BE2C (cell line): ENCODE data around the gene TNFAIP8L2.
"Not testable (repeated sequence)": the region's sequence is repeated elsewhere in the genome, so short reads cannot be mapped to it uniquely, and the experiment has no call there.

Source experiments
- DNase-seq: peaks from one replicate; pipeline ENCODE4 v3.0.0-alpha.2; 2020
- H3K27me3 ChIP-seq: fragments of 250-450 bp; sonication (Bioruptor Pico); 2 replicates; pipeline ENCODE4 v1.5.1; 2020; ENCODE audit warnings: mild to moderate bottlenecking
- H3K36me3 ChIP-seq: fragments of 250-450 bp; sonication (Bioruptor Pico); 2 replicates; pipeline ENCODE4 v1.5.1; 2020; ENCODE audit warnings: mild to moderate bottlenecking
- H3K4me1 ChIP-seq: fragments of 250-450 bp; sonication (Bioruptor Pico); 2 replicates; pipeline ENCODE4 v1.5.1; 2020
- H3K4me3 ChIP-seq: 2 replicates; pipeline ENCODE4 v1.5.1; 2011; ENCODE audit warnings: low read depth, low read length
- H3K9me3 ChIP-seq: fragments of 250-450 bp; sonication (Bioruptor Pico); 2 replicates; pipeline ENCODE4 v1.5.1; 2020
- CTCF ChIP-seq: IDR thresholded peaks from 2 replicates; pipeline ENCODE4 v1.5.1; 2012; ENCODE audit warnings: mild to moderate bottlenecking, low read depth, low read length

Gene TNFAIP8L2

GRCh38 chr1:151175041-151175741, 18.7 kb downstream of the TNFAIP8L2 start:
- Histone ChIP-seq H3K36me3 (peaks cover 38% of the 10 kb centered on the region), H3K4me1 (no peaks in the 10 kb centered on the region), H3K9me3 (no peaks in the 10 kb centered on the region; the same call in 1 of the 2 replicates), H3K4me3 (no peak overlapping the region), H3K27me3 (no peaks in the 10 kb centered on the region)
- no peak for DNase-seq
- no peak for TF ChIP-seq CTCF

- no peak for DNase-seq
- Histone ChIP-seq H3K4me3 (no peak within 1 kb of the TSS), H3K4me1 (no peaks in the 10 kb centered on the region), H3K9me3 (no peaks in the 10 kb centered on the region; the same call in 1 of the 2 replicates), H3K27me3 (no peaks in the 10 kb centered on the region), H3K36me3 (peaks cover 40% of the 10 kb centered on the region)
- peak; percentile 73 for TF ChIP-seq CTCF
These were observed 19.4 kb downstream of the TNFAIP8L2 start, which contains the start of gene TMOD4 for GRCh38 chr1:151175863-151176262. TSS of gene TMOD4 (minus strand) at chr1:151175981. CDS start at chr1:151174875, 1,106 bp downstream.

- Histone ChIP-seq H3K36me3 (peaks cover 47% of the 10 kb centered on the region), H3K9me3 (no peaks in the 10 kb centered on the region; the same call in 1 of the 2 replicates), H3K4me3 (no peak overlapping the region), H3K4me1 (no peaks in the 10 kb centered on the region), H3K27me3 (no peaks in the 10 kb centered on the region)
- no peak for DNase-seq
- no peak for TF ChIP-seq CTCF
These were observed 20.1 kb downstream of the TNFAIP8L2 start for GRCh38 chr1:151176514-151177045.

GRCh38 chr1:151184211-151184610, 27.8 kb downstream of the TNFAIP8L2 start:
- peaks cover 57% of the 10 kb centered on the region for H3K36me3 ChIP-seq
- no peaks in the 10 kb centered on the region for H3K4me1 ChIP-seq
- H3K27me3 ChIP-seq, result no peaks in the 10 kb centered on the region
- DNase-seq, result no peak
- TF ChIP-seq CTCF, result no peak
- no peaks in the 10 kb centered on the region; the same call in 1 of the 2 replicates for H3K9me3 ChIP-seq
- H3K4me3 ChIP-seq, result no peak overlapping the region

- H3K9me3 ChIP-seq, result no peaks in the 10 kb centered on the region
- no peaks in the 10 kb centered on the region for H3K4me1 ChIP-seq
- no peak overlapping the region for H3K4me3 ChIP-seq
- H3K27me3 ChIP-seq, result no peaks in the 10 kb centered on the region
- peaks cover 35% of the 10 kb centered on the region for H3K36me3 ChIP-seq
- no peak for DNase-seq
- TF ChIP-seq CTCF, result no peak
These were observed 30.8 kb downstream of the TNFAIP8L2 start for GRCh38 chr1:151187205-151187604.

- H3K4me1 ChIP-seq, H3K9me3 ChIP-seq, H3K27me3 ChIP-seq, DNase-seq: not testable (repeated sequence)
- Histone ChIP-seq H3K36me3 (peaks cover 23% of the 10 kb centered on the region), H3K4me3 (peak overlapping the region; percentile 79)
These were observed 32.2 kb downstream of the TNFAIP8L2 start for GRCh38 chr1:151188667-151189066.
